Measurements from ENCODE around the gene ATP10A.

ATP10A gene

GRCh38 chr15:25807063-25807462, 56.1 kb downstream of the ATP10A start:
- ChIA-PET POLR2A (interaction anchor here (0.6 kb wide), 1 partner anchor 22 kb away, joined by 3 read pairs; no protein-coding TSS in a partner anchor), CTCF (no interaction called here)
- Histone ChIP-seq H3K27me3 (replicated peaks in 2 of 5; ENCODE audit: control insufficient read depth in 4 of 5, insufficient read depth in 5 of 5, low read length in 4 of 5) (no peaks in the 10 kb centered on the region), H3K9me3 (ENCODE audit: control extremely low read depth in 1 of 5, control insufficient read depth in 4 of 5, insufficient read depth in 2 of 5, low read depth in 1 of 5, low read length in 4 of 5) (no peaks in the 10 kb centered on the region), H3K27ac (ENCODE audit: insufficient read depth in 1 of 2, low read depth in 1 of 2, low read length in 2 of 2, poor library complexity in 1 of 2, severe bottlenecking in 2 of 2) (no peak overlapping the region), H3K36me3 (ENCODE audit: control insufficient read depth in 4 of 4, insufficient read depth in 4 of 4, low read length in 3 of 4) (no peaks in the 10 kb centered on the region), H3K4me1 (ENCODE audit: control extremely low read depth in 1 of 4, control insufficient read depth in 4 of 4, insufficient read depth in 4 of 4, low read length in 3 of 4) (peaks cover 0 to 18% (median 7%) of the 10 kb centered on the region in 4 experiments), H3K4me3 (ENCODE audit: control insufficient read depth in 1 of 7, extremely low read depth in 1 of 7, insufficient read depth in 4 of 7, low read depth in 2 of 7, low read length in 6 of 7) (no peak overlapping the region)
- DNase-seq, result no peak
- 100% methylated on average over 3 of the region's 6 CpGs for WGBS (ENCODE audit: insufficient coverage)

- no peak overlapping the region for H3K27ac ChIP-seq (ENCODE audit: insufficient read depth in 1 of 2, low read depth in 1 of 2, low read length in 2 of 2, poor library complexity in 1 of 2, severe bottlenecking in 2 of 2)
- ChIA-PET POLR2A (no interaction called here), CTCF (no interaction called here)
- no peaks in the 10 kb centered on the region for H3K27me3 ChIP-seq (replicated peaks in 2 of 5; ENCODE audit: control insufficient read depth in 4 of 5, insufficient read depth in 5 of 5, low read length in 4 of 5)
- 97% methylated on average over 10 of the region's 12 CpGs for WGBS (ENCODE audit: insufficient coverage)
- H3K4me3 ChIP-seq (ENCODE audit: control insufficient read depth in 1 of 7, extremely low read depth in 1 of 7, insufficient read depth in 4 of 7, low read depth in 2 of 7, low read length in 6 of 7), result no peak overlapping the region
- H3K9me3 ChIP-seq (ENCODE audit: control extremely low read depth in 1 of 5, control insufficient read depth in 4 of 5, insufficient read depth in 2 of 5, low read depth in 1 of 5, low read length in 4 of 5), result no peaks in the 10 kb centered on the region
- H3K4me1 ChIP-seq (ENCODE audit: control extremely low read depth in 1 of 4, control insufficient read depth in 4 of 4, insufficient read depth in 4 of 4, low read length in 3 of 4), result peaks cover 0 to 19% (median 7%) of the 10 kb centered on the region in 4 experiments
- H3K36me3 ChIP-seq (ENCODE audit: control insufficient read depth in 4 of 4, insufficient read depth in 4 of 4, low read length in 3 of 4), result no peaks in the 10 kb centered on the region
- no peak for DNase-seq
Measured at GRCh38 chr15:25805031-25805430, 58.1 kb downstream of the ATP10A start.

GRCh38 chr15:25804451-25804850, 58.7 kb downstream of the ATP10A start:
- Histone ChIP-seq H3K4me1 (ENCODE audit: control extremely low read depth in 1 of 4, control insufficient read depth in 4 of 4, insufficient read depth in 4 of 4, low read length in 3 of 4) (peaks cover 0 to 25% (median 12%) of the 10 kb centered on the region in 4 experiments), H3K27me3 (replicated peaks in 2 of 5; ENCODE audit: control insufficient read depth in 4 of 5, insufficient read depth in 5 of 5, low read length in 4 of 5) (no peaks in the 10 kb centered on the region), H3K27ac (ENCODE audit: insufficient read depth in 1 of 2, low read depth in 1 of 2, low read length in 2 of 2, poor library complexity in 1 of 2, severe bottlenecking in 2 of 2) (no peak overlapping the region), H3K36me3 (ENCODE audit: control insufficient read depth in 4 of 4, insufficient read depth in 4 of 4, low read length in 3 of 4) (no peaks in the 10 kb centered on the region), H3K9me3 (ENCODE audit: control extremely low read depth in 1 of 5, control insufficient read depth in 4 of 5, insufficient read depth in 2 of 5, low read depth in 1 of 5, low read length in 4 of 5) (no peaks in the 10 kb centered on the region), H3K4me3 (ENCODE audit: control insufficient read depth in 1 of 7, extremely low read depth in 1 of 7, insufficient read depth in 4 of 7, low read depth in 2 of 7, low read length in 6 of 7) (no peak overlapping the region)
- no peak for DNase-seq
- 98% methylated on average over 5 of the region's 7 CpGs for WGBS (ENCODE audit: insufficient coverage)
- ChIA-PET CTCF (no interaction called here), POLR2A (no interaction called here)

- H3K27me3 ChIP-seq (replicated peaks in 2 of 5; ENCODE audit: control insufficient read depth in 4 of 5, insufficient read depth in 5 of 5, low read length in 4 of 5), result no peaks in the 10 kb centered on the region
- CTCF ChIA-PET, result no interaction called here
- no peak overlapping the region for H3K4me3 ChIP-seq (ENCODE audit: control insufficient read depth in 1 of 7, extremely low read depth in 1 of 7, insufficient read depth in 4 of 7, low read depth in 2 of 7, low read length in 6 of 7)
- WGBS (ENCODE audit: insufficient coverage), result 84% methylated on average over 10 of the region's 10 CpGs
- no peak for DNase-seq
- peaks cover 0 to 34% (median 21%) of the 10 kb centered on the region in 4 experiments for H3K4me1 ChIP-seq (ENCODE audit: control extremely low read depth in 1 of 4, control insufficient read depth in 4 of 4, insufficient read depth in 4 of 4, low read length in 3 of 4)
- no peaks in the 10 kb centered on the region for H3K36me3 ChIP-seq (ENCODE audit: control insufficient read depth in 4 of 4, insufficient read depth in 4 of 4, low read length in 3 of 4)
- no peaks in the 10 kb centered on the region for H3K9me3 ChIP-seq (ENCODE audit: control extremely low read depth in 1 of 5, control insufficient read depth in 4 of 5, insufficient read depth in 2 of 5, low read depth in 1 of 5, low read length in 4 of 5)
- POLR2A ChIA-PET, result no interaction called here
- H3K27ac ChIP-seq (ENCODE audit: insufficient read depth in 1 of 2, low read depth in 1 of 2, low read length in 2 of 2, poor library complexity in 1 of 2, severe bottlenecking in 2 of 2), result no peak overlapping the region
Measured at GRCh38 chr15:25803541-25803940, 59.6 kb downstream of the ATP10A start.

GRCh38 chr15:25803036-25803435, 60.1 kb downstream of the ATP10A start:
- H3K27ac ChIP-seq (ENCODE audit: insufficient read depth in 1 of 2, low read depth in 1 of 2, low read length in 2 of 2, poor library complexity in 1 of 2, severe bottlenecking in 2 of 2), result no peak overlapping the region
- H3K27me3 ChIP-seq (replicated peaks in 2 of 5; ENCODE audit: control insufficient read depth in 4 of 5, insufficient read depth in 5 of 5, low read length in 4 of 5), result no peaks in the 10 kb centered on the region
- H3K36me3 ChIP-seq (ENCODE audit: control insufficient read depth in 4 of 4, insufficient read depth in 4 of 4, low read length in 3 of 4), result no peaks in the 10 kb centered on the region
- H3K4me3 ChIP-seq (ENCODE audit: control insufficient read depth in 1 of 7, extremely low read depth in 1 of 7, insufficient read depth in 4 of 7, low read depth in 2 of 7, low read length in 6 of 7), result no peak overlapping the region
- H3K4me1 ChIP-seq (ENCODE audit: control extremely low read depth in 1 of 4, control insufficient read depth in 4 of 4, insufficient read depth in 4 of 4, low read length in 3 of 4), result peaks cover 0 to 39% (median 26%) of the 10 kb centered on the region in 4 experiments
- H3K9me3 ChIP-seq (ENCODE audit: control extremely low read depth in 1 of 5, control insufficient read depth in 4 of 5, insufficient read depth in 2 of 5, low read depth in 1 of 5, low read length in 4 of 5), result no peaks in the 10 kb centered on the region
- ChIA-PET POLR2A (no interaction called here), CTCF (no interaction called here)
- WGBS (ENCODE audit: insufficient coverage), result 92% methylated on average over 8 of the region's 11 CpGs
- peak in 1 of 3 donors; percentile 33 for DNase-seq

- Histone ChIP-seq H3K27ac (ENCODE audit: insufficient read depth in 1 of 2, low read depth in 1 of 2, low read length in 2 of 2, poor library complexity in 1 of 2, severe bottlenecking in 2 of 2) (no peak overlapping the region), H3K4me3 (ENCODE audit: control insufficient read depth in 1 of 7, extremely low read depth in 1 of 7, insufficient read depth in 4 of 7, low read depth in 2 of 7, low read length in 6 of 7) (no peak overlapping the region), H3K36me3 (ENCODE audit: control insufficient read depth in 4 of 4, insufficient read depth in 4 of 4, low read length in 3 of 4) (no peaks in the 10 kb centered on the region), H3K4me1 (ENCODE audit: control extremely low read depth in 1 of 4, control insufficient read depth in 4 of 4, insufficient read depth in 4 of 4, low read length in 3 of 4) (peaks cover 3 to 46% (median 32%) of the 10 kb centered on the region in 4 experiments), H3K9me3 (ENCODE audit: control extremely low read depth in 1 of 5, control insufficient read depth in 4 of 5, insufficient read depth in 2 of 5, low read depth in 1 of 5, low read length in 4 of 5) (no peaks in the 10 kb centered on the region), H3K27me3 (replicated peaks in 2 of 5; ENCODE audit: control insufficient read depth in 4 of 5, insufficient read depth in 5 of 5, low read length in 4 of 5) (no peaks in the 10 kb centered on the region)
- no peak for DNase-seq
- CTCF ChIA-PET, result no interaction called here
- POLR2A ChIA-PET, result no interaction called here
- 93% methylated on average over 16 of the region's 16 CpGs for WGBS (ENCODE audit: insufficient coverage)
Measured at GRCh38 chr15:25802285-25802830, 60.8 kb downstream of the ATP10A start.

DNA sequence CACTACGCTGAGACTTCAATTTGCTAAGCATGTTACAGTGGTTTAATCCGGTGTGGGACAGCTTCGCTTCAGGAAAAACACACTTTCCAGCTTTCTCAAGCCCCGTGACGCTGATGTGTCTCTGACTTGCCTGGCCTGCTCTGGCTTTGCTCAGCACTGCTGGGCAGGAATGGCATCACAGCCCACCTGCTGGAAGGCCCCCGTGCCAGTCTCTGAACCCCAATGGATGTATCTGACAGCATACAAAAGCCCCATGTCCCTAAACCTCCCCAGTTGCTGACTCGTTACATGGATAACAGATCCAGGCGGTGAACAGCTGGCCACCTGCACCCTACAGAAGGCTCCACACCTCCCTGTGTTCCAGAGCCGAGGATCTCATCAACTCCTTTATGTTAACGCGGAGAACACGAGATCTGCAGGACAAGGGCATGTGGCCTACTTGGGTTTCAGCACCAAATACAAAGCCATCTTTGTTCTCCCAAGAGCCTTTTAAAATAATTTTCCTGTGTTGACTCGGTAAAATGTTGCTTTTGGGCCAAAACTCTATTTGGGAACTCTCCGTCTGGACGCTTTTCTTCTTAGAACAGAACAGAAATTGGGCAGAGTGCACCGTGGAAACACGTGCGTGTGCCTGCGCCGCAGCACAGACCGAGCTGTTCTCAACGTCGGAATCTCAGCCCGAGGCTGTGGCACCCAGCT, 61.4 kb downstream of the ATP10A start:
- no peak overlapping the region for H3K27ac ChIP-seq (ENCODE audit: insufficient read depth in 1 of 2, low read depth in 1 of 2, low read length in 2 of 2, poor library complexity in 1 of 2, severe bottlenecking in 2 of 2)
- no peaks in the 10 kb centered on the region for H3K36me3 ChIP-seq (ENCODE audit: control insufficient read depth in 4 of 4, insufficient read depth in 4 of 4, low read length in 3 of 4)
- no peaks in the 10 kb centered on the region for H3K9me3 ChIP-seq (ENCODE audit: control extremely low read depth in 1 of 5, control insufficient read depth in 4 of 5, insufficient read depth in 2 of 5, low read depth in 1 of 5, low read length in 4 of 5)
- no peaks in the 10 kb centered on the region for H3K27me3 ChIP-seq (replicated peaks in 2 of 5; ENCODE audit: control insufficient read depth in 4 of 5, insufficient read depth in 5 of 5, low read length in 4 of 5)
- CTCF ChIA-PET, result no interaction called here
- WGBS (ENCODE audit: insufficient coverage), result 84% methylated on average over 24 of the region's 24 CpGs
- no peak for DNase-seq
- POLR2A ChIA-PET, result no interaction called here
- no peak overlapping the region for H3K4me3 ChIP-seq (ENCODE audit: control insufficient read depth in 1 of 7, extremely low read depth in 1 of 7, insufficient read depth in 4 of 7, low read depth in 2 of 7, low read length in 6 of 7)
- H3K4me1 ChIP-seq (ENCODE audit: control extremely low read depth in 1 of 4, control insufficient read depth in 4 of 4, insufficient read depth in 4 of 4, low read length in 3 of 4), result peaks cover 3 to 52% (median 34%) of the 10 kb centered on the region in 4 experiments
